Liver (tissue), 9 donors: ENCODE results near the gene TRIO. TPM values are rescaled to one million over a fixed set of nuclear protein-coding genes. Genes with fewer than 3 reads are reported as not detected.

Source experiments
- DNase-seq: peaks from one replicate; pipeline ENCODE4 v3.0.0-alpha.2; 2017; ENCODE audit warnings: low spot score
- H3K27ac ChIP-seq, 2 donors: one replicate each; pipeline ENCODE4 v1.7.0; 2013; ENCODE audit warnings: inconsistent platforms in 2 of 2, low read length in 2 of 2, control low read depth in 1 of 2, low read depth in 1 of 2, mild to moderate bottlenecking in 1 of 2
- H3K27me3 ChIP-seq, 4 donors: one replicate each; pipeline versions ENCODE4 v1.6.1 to v1.7.0; 2013; ENCODE audit warnings: low read length in 3 of 4, inconsistent platforms in 1 of 4, mild to moderate bottlenecking in 1 of 4, moderate library complexity in 1 of 4; ENCODE audit not compliant: control insufficient read depth in 4 of 4, insufficient read depth in 4 of 4
- H3K36me3 ChIP-seq, 4 donors: one replicate each; pipeline versions ENCODE4 v1.6.1 to v1.7.0; 2013; ENCODE audit warnings: low read length in 3 of 4, mild to moderate bottlenecking in 3 of 4, low read depth in 1 of 4, moderate library complexity in 1 of 4; ENCODE audit not compliant: control insufficient read depth in 4 of 4, insufficient read depth in 3 of 4
- H3K4me1 ChIP-seq, 4 donors: one replicate each; pipeline versions ENCODE4 v1.6.1 to v1.7.0; 2013; ENCODE audit warnings: low read length in 3 of 4, mild to moderate bottlenecking in 3 of 4, moderate library complexity in 1 of 4; ENCODE audit not compliant: control insufficient read depth in 4 of 4, insufficient read depth in 4 of 4
- H3K4me3 ChIP-seq, 3 donors: one replicate each; pipeline versions ENCODE4 v1.6.1 to v1.7.0; 2013; ENCODE audit warnings: low read length in 3 of 3, control low read depth in 1 of 3, low read depth in 1 of 3, mild to moderate bottlenecking in 1 of 3
- H3K9ac ChIP-seq, 2 donors: one replicate each; pipeline ENCODE4 v1.7.0; 2013; ENCODE audit warnings: low read length in 2 of 2, mild to moderate bottlenecking in 2 of 2, moderate library complexity in 2 of 2, control low read depth in 1 of 2, low read depth in 1 of 2
- H3K9me3 ChIP-seq, 4 donors: one replicate each; pipeline versions ENCODE4 v1.6.1 to v1.7.0; 2013; ENCODE audit warnings: low read length in 3 of 4; ENCODE audit not compliant: control insufficient read depth in 4 of 4
- ATF3 ChIP-seq: IDR thresholded peaks from 2 replicates; pipeline ENCODE4 v1.6.1; 2016; ENCODE audit warnings: antibody characterized with exemption
- EGR1 ChIP-seq, 2 donors: IDR thresholded peaks; 2 replicates each; pipeline ENCODE4 v1.6.1; 2016 to 2018; ENCODE audit warnings: antibody characterized with exemption in 2 of 2, low read depth in 2 of 2
- FOXA1 ChIP-seq: IDR thresholded peaks from 2 replicates; pipeline ENCODE4 v1.6.1; 2016; ENCODE audit warnings: antibody characterized with exemption
- FOXA2 ChIP-seq: IDR thresholded peaks from 2 replicates; pipeline ENCODE4 v1.6.1; 2016; ENCODE audit warnings: antibody characterized with exemption
- GABPA ChIP-seq, 2 donors: IDR thresholded peaks in 1 of 2; conservative IDR thresholded peaks in 1 of 2; 2 replicates each; pipeline ENCODE4 v1.6.1; 2016; ENCODE audit warnings: antibody characterized with exemption in 2 of 2, mild to moderate bottlenecking in 1 of 2, moderate library complexity in 1 of 2
- HNF4A ChIP-seq, 2 donors: conservative IDR thresholded peaks; 2 replicates each; pipeline ENCODE4 v1.6.1; 2016; ENCODE audit warnings: antibody characterized with exemption in 2 of 2, mild to moderate bottlenecking in 2 of 2
- HNF4G ChIP-seq: IDR thresholded peaks from 2 replicates; pipeline ENCODE4 v1.6.1; 2016; ENCODE audit warnings: antibody characterized with exemption
- JUND ChIP-seq, 2 donors: IDR thresholded peaks; 2 replicates each; pipeline ENCODE4 v1.6.1; 2016; ENCODE audit warnings: antibody characterized with exemption in 2 of 2
- MAX ChIP-seq: IDR thresholded peaks from 2 replicates; pipeline ENCODE4 v1.6.1; 2016; ENCODE audit warnings: antibody characterized with exemption
- NR2F2 ChIP-seq: IDR thresholded peaks from 2 replicates; pipeline ENCODE4 v1.6.1; 2016; ENCODE audit warnings: antibody characterized with exemption
- RAD21 ChIP-seq, 2 donors: IDR thresholded peaks; 2 replicates each; pipeline ENCODE4 v1.6.1; 2016; ENCODE audit warnings: antibody characterized with exemption in 2 of 2, mild to moderate bottlenecking in 2 of 2
- RXRA ChIP-seq, 2 donors: IDR thresholded peaks; 2 replicates each; pipeline ENCODE4 v1.6.1; 2017 to 2018; ENCODE audit warnings: antibody characterized with exemption in 2 of 2, mild to moderate bottlenecking in 1 of 2
- SP1 ChIP-seq: IDR thresholded peaks from 2 replicates; pipeline ENCODE4 v1.6.1; 2018; ENCODE audit warnings: antibody characterized with exemption, mild to moderate bottlenecking
- TAF1 ChIP-seq: conservative IDR thresholded peaks from 2 replicates; pipeline ENCODE4 v1.6.1; 2016; ENCODE audit warnings: antibody characterized with exemption, mild to moderate bottlenecking
- YY1 ChIP-seq: IDR thresholded peaks from 2 replicates; pipeline ENCODE4 v1.6.1; 2016; ENCODE audit warnings: antibody characterized with exemption, mild to moderate bottlenecking
- ZBTB33 ChIP-seq: IDR thresholded peaks from 2 replicates; pipeline ENCODE4 v1.6.1; 2016; ENCODE audit warnings: antibody characterized with exemption
- WGBS: extraction: QIAGEN DNeasy Blood & Tissue Kit; methylation state at CpG from one replicate; pipeline ENCODE4 v1.1.7; 2013; 5-methylcytosine and 5-hydroxymethylcytosine counted together
- polyA plus RNA-seq, 2 donors: library from polyadenylated mRNA; stranded (reverse) in 1 of 2; unstranded in 1 of 2; fragments of 200-250 nt in 1 of 2; fragments of >200 nt in 1 of 2; fragmentation: Nextera tagmentation in 1 of 2; extraction: Ambion mirVana in 1 of 2; gene quantifications; one replicate each; pipeline versions ENCODE4 v1.2.1 to v1.2.3, GENCODE V29; 2013 to 2015
- total RNA-seq, 2 donors: library from RNA; depleted of rRNA; stranded (reverse); fragments of >200 nt; gene quantifications; one replicate each; pipeline ENCODE4 v1.2.3, GENCODE V29; 2014
- TF ChIP-seq, protein P1 (sequence below): IDR thresholded peaks from 2 replicates; pipeline ENCODE4 v1.6.1; 2016; ENCODE audit warnings: antibody characterized with exemption, mild to moderate bottlenecking
- TF ChIP-seq, protein P2 (sequence below): fragments of 150-350 bp; IDR thresholded peaks from 2 replicates; pipeline ENCODE4 v1.5.1; 2017; ENCODE audit warnings: improper control_type of control experiment, low read depth, low read length; ENCODE audit not compliant: missing input control
- donor health status: healthy.
- donor health status: healthy.
- donor health status: healthy.
- donor health status: healthy.
- donor health status: healthy.

Gene TRIO
- total and polyA plus RNA-seq, 4 donors: 8.5 to 86.2 (median 16.0) TPM

DNA sequence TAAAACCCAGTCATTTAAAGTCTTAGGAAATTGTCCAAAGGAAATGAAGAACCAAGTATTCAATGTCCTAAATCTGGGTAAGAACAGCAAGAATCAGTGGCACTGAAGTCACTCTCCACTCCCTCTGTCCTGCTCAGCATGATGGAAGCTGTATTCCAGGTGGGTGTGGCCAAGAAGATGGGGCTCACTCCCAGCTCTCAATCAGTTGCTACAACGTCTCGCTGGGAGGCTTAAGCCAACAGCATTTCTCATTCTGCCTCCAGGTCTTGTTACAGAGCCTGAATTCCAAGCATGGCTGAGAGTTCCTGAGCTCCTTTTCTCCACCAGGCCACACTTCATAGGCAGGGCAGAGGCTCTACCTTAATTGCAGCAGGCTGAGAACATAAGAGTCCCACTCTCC lies 41.2 kb upstream of the TRIO start:
- 86% methylated on average over 2 of the region's 2 CpGs for WGBS
- Histone ChIP-seq H3K4me3 (no peak overlapping the region), H3K9me3 (no peaks in the 10 kb centered on the region), H3K27ac (no peak overlapping the region), H3K36me3 (no peaks in the 10 kb centered on the region), H3K9ac (no peak overlapping the region), H3K4me1 (no peaks in the 10 kb centered on the region), H3K27me3 (no peaks in the 10 kb centered on the region)
- TF ChIP-seq FOXA1: no peak
- no peak for DNase-seq

- no peak overlapping the region for H3K4me3 ChIP-seq
- no peak overlapping the region for H3K27ac ChIP-seq
- no peak overlapping the region for H3K9ac ChIP-seq
- DNase-seq: no peak
- no peaks in the 10 kb centered on the region for H3K36me3 ChIP-seq
- 89% methylated on average over 1 of the region's 1 CpG for WGBS
- H3K9me3 ChIP-seq: no peaks in the 10 kb centered on the region
- no peaks in the 10 kb centered on the region for H3K4me1 ChIP-seq
- TF ChIP-seq RXRA (IDR thresholded peaks at IDR 0.05) (no peak), SP1 (no peak), FOXA1 (no peak), JUND (IDR thresholded peaks at IDR 0.05) (no peak), NR2F2 (no peak), ATF3 (no peak), HNF4G (no peak), YY1 (no peak), FOXA2 (no peak), EGR1 (IDR thresholded peaks at IDR 0.05; ENCODE audit: low read depth in 2 of 2) (no peak), HNF4A (conservative IDR thresholded peaks at IDR 0.05) (no peak), RAD21 (IDR thresholded peaks at IDR 0.05) (no peak), GABPA (IDR thresholded peaks at IDR 0.05 in 1 of 2, conservative IDR thresholded peaks at IDR 0.05 in 1 of 2) (no peak), TAF1 (no peak), MAX (no peak), ZBTB33 (no peak)
- TF ChIP-seq, protein P1, sequence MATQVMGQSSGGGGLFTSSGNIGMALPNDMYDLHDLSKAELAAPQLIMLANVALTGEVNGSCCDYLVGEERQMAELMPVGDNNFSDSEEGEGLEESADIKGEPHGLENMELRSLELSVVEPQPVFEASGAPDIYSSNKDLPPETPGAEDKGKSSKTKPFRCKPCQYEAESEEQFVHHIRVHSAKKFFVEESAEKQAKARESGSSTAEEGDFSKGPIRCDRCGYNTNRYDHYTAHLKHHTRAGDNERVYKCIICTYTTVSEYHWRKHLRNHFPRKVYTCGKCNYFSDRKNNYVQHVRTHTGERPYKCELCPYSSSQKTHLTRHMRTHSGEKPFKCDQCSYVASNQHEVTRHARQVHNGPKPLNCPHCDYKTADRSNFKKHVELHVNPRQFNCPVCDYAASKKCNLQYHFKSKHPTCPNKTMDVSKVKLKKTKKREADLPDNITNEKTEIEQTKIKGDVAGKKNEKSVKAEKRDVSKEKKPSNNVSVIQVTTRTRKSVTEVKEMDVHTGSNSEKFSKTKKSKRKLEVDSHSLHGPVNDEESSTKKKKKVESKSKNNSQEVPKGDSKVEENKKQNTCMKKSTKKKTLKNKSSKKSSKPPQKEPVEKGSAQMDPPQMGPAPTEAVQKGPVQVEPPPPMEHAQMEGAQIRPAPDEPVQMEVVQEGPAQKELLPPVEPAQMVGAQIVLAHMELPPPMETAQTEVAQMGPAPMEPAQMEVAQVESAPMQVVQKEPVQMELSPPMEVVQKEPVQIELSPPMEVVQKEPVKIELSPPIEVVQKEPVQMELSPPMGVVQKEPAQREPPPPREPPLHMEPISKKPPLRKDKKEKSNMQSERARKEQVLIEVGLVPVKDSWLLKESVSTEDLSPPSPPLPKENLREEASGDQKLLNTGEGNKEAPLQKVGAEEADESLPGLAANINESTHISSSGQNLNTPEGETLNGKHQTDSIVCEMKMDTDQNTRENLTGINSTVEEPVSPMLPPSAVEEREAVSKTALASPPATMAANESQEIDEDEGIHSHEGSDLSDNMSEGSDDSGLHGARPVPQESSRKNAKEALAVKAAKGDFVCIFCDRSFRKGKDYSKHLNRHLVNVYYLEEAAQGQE: no peak
- TF ChIP-seq, protein P2, sequence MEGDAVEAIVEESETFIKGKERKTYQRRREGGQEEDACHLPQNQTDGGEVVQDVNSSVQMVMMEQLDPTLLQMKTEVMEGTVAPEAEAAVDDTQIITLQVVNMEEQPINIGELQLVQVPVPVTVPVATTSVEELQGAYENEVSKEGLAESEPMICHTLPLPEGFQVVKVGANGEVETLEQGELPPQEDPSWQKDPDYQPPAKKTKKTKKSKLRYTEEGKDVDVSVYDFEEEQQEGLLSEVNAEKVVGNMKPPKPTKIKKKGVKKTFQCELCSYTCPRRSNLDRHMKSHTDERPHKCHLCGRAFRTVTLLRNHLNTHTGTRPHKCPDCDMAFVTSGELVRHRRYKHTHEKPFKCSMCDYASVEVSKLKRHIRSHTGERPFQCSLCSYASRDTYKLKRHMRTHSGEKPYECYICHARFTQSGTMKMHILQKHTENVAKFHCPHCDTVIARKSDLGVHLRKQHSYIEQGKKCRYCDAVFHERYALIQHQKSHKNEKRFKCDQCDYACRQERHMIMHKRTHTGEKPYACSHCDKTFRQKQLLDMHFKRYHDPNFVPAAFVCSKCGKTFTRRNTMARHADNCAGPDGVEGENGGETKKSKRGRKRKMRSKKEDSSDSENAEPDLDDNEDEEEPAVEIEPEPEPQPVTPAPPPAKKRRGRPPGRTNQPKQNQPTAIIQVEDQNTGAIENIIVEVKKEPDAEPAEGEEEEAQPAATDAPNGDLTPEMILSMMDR: no peak
- no peaks in the 10 kb centered on the region for H3K27me3 ChIP-seq
Measured at GRCh38 chr5:14102666-14103065, 40.5 kb upstream of the TRIO start.
